GM19035 (cell line): ENCODE data around the gene ANGEL1.

Experiments
- ATAC-seq: cut with Tn5 transposase; IDR thresholded peaks from one replicate; pipeline ENCODE4 v1.9.1; 2021; ENCODE audit not compliant: unreplicated experiment

The ANGEL1 gene

DNA sequence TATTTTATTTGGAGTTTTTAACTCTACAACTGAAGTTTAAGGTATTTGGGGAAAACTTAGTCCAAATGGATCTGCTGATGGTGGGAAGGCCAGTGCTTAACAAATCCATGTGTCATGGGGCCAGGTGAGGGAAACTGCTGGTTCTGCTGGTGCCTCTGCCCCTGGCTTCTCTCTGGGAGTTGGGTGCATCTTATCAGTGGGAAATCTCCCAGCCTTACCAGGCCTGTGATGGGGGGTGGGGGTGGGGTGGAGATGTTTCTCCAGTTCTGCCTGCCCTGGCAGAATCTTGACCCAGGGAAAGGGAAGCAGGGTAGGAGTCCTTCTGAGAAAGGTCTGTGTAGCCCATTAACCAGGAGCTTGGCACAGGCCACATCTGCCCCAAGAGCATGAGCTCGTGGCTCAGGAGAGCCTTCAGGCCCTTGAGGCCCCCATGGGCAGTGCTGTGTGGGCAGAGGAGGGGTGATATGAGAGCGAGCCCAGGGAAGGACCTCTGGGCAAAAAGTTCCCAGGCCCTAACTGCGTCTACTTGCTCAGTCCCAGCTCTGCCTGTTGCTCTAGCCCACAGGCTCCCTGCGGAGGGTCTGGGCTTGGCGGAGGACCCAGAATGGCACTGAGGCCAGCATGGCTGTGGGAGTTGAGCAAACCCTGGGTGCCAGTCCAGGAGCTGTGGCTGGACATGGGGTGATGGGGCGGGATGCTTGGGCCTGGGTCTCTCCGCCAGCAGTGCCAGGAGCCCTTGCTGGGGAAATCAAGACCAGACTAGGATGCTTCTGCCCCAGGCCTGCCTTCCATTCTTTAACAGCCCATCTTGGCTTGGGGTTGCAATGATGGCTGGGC, 33.2 kb downstream of the ANGEL1 start:
- ATAC-seq: no peak

DNA sequence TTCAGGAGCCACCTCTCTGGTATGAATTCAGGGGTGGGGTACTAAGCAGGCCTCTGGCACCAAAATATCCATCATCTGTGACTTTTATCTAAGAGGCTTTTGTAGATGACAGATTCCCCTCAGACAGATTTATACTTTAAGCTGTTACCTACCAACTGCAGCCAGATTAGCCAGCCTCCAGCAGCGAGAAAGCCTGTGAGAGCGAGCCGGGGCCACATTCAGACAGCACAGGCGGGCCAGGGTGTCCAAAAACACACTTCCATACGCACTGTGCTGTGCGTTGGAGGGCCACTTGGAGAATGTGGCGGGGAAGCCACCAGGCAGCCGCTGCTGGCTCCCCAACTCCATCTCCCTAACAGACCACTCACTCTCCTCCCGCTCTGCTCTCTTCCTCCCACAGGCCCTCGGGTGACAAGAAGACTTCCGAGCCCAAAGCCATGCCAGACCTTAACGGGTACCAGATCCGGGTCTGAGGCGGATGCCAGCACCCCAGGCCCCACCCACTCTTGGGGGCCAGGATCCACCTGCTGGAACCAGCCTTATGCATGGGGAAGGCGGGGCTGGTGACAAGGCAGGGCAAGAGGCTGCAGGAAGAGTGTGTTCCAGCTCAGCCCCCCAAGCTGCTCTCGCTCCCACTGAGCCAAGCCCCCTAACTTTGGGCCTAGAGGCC, 34.0 kb downstream of the ANGEL1 start:
- ATAC-seq: no peak

DNA sequence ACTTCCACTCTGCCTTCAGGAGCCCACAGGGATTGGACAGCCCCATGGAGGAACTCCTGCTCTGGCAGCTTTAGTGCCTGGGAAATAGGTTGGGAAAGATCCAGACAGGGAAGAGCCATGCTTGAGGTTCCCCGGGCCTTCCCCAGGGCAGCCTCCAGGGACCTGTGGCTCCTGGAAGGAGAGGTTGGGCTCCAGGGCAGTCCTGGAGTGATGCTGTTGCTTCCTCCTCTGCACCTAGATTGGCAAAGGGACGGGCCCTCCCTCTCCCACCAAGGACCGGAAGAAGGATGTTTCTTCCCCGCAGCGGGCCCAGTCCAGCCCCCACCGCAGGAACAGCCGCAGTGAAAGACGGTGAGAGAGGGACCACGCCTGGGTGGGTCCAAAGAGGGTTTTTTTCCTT, 35.0 kb downstream of the ANGEL1 start:
- no peak for ATAC-seq

DNA sequence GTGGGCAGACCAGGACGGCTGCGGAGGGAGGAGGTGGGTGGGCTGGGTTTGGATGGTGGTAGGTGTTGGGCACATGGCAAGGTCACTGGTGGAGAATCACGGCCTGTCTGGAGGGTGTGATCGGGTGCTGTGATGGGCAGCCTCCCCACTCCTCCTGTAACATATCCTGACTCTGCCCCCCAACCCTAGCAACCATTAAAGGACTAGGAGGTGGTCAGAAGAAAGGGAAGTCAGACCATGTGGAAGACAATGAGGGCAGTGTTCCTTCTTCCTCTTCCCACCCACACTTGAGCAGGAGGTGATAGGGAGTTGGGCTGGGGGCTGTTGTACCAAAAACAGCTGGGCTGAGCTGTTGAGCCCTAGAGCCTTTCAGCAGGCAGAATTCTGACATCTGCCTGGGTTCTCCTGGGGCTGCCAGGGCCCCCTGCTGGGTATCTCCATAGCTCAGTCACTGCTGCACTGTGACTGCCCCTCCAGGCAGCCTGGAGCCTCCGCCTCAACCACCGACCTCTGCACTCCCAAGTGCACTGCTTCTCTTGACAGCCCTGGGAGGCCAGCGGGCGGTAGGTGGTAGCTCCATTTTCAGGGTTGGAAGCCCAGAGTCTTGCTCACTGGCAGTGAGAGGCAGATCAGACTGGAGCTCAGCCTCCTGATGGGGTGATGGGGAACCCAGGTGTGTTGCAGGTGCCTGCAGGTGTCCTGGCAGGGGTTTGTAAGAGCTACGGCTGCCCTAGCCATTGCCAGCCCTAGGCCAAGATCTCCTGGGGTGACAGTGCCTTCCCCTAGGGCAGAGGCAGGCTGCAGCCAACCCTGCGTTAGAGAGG, 36.0 kb downstream of the ANGEL1 start:
- no peak for ATAC-seq

DNA sequence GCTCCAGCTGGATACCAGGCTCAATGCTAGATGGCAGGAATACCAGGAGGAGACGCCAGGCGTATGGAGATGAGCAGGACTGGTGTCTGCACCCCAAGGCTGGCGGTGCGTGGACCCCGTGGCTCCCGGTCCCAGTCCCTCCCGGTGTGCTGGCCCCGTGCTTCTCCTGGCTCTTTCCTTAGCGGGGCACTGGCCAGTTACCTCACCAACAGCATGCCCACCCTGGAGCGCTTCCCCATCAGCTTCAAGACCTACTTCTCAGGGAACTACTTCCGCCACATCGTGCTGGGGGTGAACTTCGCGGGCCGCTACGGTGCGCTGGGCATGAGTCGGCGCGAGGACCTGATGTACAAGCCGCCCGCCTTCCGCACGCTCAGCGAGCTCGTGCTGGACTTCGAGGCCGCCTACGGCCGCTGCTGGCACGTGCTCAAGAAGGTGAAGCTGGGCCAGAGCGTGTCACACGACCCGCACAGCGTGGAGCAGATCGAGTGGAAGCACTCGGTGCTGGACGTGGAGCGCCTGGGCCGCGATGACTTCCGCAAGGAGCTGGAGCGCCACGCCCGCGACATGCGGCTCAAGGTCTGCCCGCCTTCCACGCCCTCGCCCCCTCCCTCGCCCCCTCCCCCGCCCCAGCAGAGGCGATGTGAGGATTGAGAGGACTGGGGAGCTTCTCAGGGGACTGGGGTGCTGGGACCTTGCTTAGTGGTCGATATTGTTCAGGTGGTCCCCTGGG, 36.8 kb downstream of the ANGEL1 start:
- ATAC-seq: no peak

DNA sequence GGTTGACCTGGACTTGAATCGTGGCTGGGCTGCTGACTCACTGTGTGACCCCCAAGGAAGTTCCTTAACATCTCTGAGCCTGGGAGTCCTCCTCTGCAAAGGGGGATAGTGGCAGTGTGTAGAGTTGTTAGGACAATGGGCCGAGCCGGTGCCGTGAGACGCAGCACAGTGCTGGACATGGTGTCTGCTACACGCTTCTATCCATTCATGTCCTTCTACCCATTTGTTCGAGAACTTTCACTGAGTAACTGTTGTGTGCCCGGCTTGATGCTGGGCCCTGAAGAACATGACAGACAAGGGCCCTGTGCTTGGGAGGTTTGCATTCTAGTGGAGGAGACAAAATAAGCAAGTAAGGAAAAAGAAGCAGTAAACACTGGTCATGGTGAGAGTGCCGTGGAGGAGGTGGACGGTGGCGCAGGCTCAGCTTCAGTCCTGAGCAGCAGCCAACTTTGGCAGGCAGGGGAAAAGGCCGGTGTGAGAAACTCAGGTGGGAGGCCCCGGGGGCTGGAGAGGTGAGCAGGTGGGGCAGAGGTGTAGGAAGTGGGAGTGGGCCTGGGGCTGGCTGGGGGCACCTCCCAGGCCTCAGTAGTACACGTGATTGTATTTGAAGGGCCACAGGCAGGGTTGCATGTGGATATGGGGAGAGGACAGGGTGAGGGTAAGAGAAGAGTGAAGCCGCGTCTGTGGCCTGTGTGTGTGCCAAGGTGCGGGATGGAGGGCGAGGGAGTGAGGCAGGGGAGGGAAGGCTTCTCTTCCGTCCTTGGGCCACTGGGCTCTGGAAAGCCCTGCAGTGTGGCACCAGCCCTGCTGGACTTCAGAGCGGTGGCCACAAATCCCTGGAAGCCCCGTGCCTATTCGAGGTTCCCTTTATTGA, 37.6 kb downstream of the ANGEL1 start:
- no peak for ATAC-seq

DNA sequence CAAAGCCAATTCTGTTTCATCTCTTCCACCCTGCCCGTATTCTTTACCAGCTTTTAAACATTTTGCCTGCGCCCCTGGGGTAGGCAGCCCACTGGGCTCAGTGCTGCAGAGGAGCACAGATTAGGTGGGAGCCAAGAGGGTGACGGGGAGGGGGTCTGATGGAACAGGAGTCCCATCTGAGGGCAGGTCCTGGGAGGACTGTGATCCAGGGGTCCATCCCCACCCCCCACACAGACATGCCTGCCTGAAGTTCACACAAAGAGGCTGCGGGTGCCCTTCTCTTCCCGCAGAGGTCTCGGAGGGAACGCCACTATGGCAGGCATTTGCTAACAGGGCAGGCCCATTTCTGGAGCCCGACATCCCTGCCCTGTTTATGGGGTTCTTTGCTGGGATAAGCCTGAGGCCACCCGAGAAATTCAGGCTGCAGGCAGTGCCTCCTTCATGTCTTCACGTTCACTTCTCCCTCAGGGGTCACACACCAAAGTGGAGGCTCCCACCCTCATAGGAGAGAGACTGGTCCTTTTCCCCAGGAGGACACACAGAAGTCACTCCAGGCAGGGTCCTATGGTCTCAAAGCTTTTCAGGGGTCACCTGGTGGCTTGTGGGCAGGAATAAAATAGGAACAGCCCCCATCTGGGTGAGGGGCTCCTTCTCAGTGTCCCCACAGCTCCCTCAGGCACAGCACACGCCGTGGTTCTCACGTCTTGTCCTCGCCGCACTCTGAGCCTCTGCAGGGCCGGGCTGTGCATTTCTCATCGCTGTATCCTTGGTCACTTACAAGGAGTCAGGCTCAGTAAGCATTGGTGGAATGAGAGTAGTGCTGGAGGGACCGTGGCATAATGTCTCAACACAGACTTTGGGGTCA, 38.5 kb downstream of the ANGEL1 start:
- ATAC-seq: no peak

DNA sequence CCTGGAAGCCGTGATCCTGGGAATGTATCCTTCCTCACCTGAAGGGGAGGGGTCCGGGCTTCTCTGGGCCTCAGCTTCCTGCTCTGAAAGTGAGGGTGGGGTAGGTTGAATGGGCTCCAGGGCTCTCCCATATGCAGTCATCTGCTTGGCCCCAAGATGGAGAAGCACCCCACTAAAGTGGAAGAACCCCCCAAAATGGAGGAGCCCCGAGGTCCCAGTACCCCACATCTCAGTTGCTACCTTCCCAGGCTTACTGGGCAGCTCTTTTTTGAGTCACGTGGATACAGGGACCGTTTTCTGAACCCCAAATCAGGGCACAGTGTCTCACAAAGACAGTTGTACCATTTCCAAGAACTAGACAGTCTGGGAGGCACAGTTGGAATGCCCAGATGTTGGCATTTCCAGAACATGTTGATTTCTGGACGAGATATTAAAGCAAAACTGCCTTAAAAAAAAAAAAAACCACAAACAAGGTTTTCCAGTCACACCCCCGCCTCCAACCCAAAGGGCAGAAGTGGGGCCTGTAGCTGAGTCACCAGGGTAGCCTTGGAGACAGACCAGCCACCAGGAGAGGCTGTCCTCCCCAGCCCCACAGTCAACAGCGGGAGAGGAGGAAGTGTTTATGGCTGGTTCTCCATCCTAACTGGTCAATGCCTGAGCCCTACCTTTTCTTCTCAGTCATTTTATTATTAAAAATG, 39.3 kb downstream of the ANGEL1 start:
- no peak for ATAC-seq

DNA sequence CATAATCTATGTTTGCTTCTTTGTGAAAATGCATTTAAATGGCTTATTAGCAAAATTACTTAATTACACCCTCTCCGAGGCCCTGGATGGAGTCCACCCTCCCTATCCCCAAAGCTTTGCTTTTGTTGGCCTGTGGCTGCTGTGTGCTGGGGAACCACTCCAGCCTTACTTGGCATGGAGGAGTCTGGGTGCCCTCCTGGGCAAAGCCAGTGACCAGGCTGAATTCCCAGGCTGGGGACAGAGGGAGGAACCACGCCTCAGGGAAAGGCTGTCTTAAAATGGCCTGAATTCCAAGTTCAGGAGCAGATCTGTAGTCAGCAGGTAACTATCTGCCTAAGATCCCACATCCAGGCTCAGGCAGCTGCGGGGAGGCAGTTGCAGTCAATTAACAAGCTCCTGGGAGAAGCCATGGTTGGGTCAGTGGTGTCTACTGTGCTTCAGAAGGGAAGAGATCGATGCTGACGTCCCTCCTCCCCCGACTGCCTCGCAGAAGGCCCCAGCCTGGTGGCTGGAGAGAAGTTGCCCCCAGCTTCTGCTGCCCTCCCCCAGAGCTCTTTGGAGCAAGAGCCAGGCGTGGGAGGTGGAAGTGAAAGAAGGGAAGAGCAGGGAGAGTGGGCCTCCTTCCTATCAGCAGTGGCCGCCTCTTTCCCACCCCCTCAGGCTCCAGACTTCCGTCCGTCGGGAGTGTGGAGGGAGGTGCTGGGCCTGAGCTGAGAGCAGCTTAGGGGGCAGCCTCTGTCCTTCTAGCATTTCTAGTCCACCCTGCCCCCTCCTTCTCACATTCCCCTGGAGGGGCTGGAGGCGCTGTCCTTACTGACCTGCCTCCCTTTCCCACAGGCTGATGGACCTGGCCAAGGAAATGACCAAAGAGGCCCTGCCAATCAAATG, 40.1 kb downstream of the ANGEL1 start:
- ATAC-seq: no peak

DNA sequence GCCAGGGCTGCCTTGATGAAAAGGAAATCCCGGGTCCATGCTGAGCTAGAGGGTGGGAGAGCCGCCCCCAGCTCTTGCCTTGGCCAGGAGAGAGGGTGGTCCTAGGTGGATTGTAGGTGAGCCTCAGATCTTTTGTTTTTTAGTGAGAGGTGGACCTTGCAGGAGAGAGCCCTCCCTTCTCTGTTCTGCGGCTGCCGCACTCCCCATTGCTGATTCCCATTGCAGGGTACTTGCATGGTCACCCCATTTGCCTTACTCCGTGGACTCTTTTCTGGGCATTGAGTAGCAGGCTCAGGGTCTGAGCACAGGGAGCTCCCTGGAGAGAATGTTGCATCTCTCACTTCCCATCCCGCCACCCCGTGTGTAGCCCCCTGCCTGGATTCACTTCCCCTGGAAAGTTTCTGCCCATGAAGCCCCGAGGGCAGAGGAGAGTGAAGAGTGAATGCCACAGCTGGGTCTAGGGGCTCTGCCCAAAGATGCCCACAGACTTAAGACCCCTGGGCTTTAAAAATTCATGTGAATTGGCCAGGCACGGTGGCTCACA, 41.2 kb downstream of the ANGEL1 start:
- no peak for ATAC-seq

DNA sequence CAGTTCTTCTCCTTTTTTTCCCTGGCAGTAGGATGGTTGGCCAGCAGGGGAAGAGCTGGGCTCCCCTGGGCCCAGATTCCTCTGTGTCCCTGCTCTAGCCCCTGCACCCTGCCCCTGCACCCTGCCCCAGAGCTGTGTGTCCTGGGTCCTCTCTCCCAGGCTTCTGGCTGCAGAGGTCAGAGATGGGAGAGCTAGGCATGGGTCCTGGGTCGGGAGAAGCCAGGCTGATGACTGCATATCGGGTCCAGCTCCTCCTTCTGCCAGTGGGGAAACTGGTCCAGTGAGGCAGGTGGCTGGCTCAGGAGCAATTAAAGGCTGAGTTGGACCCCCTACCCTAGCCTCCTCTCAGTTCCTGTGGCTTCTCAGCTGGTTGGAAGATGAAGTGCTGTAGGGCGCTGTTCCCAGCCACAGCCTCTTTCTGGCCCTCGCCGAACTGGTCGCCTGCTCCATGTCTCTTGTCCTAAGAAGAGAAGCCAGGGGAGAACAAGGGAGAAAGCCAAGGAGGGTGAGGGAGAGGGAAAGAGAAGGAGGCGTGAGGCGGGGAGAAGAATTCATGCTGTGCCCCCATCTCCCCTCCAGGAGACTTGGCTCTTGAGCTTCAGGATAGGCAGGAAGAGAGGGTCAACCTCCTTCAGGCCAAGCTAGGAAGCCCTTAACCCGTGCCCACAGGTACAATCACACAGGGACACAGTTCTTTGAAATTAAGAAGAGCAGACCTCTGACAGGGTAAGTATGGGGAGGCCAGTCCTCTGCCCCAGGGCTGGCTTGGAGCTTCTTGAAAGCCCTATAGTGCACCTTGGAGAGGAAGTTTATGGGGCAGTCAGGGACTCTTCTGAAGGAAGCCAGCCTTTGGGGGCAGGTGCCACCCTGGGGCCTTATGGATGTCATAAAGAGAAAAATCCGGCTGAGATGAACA, 41.9 kb downstream of the ANGEL1 start:
- no peak for ATAC-seq

DNA sequence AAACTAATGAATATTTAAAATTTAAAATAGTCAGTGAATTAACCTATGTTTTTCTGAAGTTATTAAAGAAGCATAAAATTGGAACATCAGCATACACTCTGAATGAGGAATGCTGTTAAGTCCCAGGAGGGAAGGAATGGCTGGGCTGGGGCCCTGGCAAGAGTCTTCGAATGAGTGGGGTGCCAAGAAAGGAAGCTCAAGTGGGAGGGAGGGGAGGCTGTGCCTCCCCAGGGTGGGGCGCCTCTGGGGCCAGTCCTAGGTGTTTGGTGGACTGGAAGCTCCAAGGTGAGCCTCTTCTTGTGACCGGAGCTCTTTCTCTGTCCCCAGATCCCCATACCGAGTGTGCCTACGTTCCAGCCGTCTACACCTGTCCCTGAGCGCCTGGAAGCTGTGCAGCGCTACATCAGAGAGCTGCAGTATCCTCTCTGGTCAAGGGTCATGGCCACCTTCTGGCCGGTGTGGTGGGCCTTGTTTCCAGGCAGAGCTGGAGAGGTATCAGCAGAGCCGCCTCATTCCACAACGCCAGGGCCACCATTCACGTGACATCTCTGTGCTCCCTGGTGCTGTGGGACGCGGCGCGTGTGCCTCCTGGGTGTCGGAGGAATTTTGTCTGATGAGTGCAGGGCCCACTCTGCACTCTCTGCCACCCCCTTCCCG, 42.9 kb downstream of the ANGEL1 start:
- no peak for ATAC-seq

DNA sequence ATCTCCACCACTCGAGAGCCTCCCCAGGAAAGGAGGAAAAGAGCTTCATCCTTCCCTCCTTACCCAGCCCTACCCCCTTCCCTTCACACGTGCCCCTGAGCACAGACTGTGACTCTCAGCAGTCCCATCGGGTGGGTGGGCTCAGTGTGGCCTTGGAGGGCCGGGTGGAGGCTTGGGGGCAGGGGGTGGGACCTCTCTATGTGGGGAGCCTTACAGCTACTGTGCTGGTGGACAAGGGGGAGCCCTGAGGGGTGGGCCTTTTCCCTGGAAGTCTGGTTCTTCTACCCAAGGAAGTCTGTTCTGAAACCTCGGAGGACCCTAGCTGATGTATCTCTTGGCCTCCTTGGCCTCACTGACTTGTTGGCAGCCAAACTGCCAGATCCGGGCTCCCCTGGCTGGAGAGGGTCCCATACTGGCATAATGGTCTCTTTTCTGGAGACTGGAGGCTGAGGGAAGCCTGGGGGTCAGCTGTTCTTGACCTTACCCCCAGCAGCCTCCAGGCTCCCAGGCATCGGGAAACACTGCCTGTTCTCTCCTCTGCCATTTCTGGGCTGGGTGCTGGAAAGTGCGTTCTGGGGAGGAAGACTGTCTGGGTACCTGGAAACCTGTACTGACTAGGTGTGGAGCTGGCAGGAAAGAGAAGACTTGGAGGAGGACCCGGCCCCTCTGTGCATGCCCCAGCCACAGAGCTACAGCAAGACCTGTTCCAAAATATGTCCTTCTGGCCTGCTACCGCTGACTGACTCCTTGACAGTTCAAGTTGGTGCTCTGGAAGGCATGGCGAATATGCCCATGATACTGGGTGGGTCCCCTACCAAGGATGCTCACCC, 43.8 kb downstream of the ANGEL1 start:
- no peak for ATAC-seq

DNA sequence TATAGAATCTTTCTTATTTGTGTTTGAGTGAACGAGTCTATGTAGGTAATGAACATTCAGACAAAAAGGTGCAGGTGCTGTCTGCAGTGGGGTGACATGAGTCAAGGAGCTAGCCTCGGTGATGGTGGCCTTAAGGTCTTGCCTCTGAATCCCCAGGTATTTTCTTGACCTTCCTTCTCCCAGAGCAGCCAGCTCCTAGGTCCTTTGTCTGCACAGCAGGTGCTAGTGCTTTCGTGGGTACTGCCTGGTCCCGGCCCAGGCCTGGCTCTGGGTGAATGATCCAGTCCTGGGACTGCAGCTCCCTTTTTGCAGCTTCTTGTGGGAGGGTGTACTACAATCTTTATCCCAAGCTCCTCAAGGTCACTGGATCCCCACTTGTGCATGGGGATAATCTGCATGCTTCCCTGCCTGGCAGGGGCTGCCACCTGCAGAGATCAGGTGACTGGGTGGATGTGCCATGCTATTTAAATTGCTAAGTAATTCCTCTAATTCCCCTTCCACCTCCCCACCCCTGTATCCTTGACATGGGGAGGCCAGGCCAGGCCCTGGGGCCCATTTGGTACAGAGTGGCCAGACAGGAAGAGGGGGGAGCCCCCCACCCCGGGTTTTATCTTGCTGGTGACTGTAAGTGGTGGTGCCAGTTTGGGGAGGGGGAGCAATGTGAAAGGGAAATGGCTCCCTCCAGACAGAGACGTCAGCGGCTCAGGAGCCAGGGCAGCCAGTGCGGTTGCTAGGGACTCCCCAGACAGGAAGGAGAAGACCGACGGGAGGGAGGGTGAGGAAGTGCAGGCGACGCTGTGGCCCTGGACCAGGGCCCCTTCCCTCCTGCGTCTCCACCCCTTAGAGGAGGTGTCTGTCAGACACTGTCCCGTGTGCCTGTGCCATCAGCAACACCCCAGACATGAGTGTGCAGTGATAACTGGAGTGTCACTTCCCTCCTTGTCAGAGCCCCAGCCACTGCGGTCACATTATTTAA, 44.7 kb downstream of the ANGEL1 start:
- ATAC-seq: peak; percentile 87
